HG03039 (cell line): Measurements from ENCODE around the gene SAMD5.

ENCODE experiments used
- ATAC-seq: cut with Tn5 transposase; IDR thresholded peaks from one replicate; pipeline ENCODE4 v1.9.1; 2021; ENCODE audit warnings: mild to moderate bottlenecking, moderate library complexity; ENCODE audit not compliant: unreplicated experiment

SAMD5 gene

GRCh38 chr6:147508042-147508865, at the start of gene SAMD5:
Gene SAMD5 (plus strand): TSS chr6:147508690. CDS start chr6:147508929, 239 bp downstream.
- ATAC-seq = peak; percentile 53

DNA sequence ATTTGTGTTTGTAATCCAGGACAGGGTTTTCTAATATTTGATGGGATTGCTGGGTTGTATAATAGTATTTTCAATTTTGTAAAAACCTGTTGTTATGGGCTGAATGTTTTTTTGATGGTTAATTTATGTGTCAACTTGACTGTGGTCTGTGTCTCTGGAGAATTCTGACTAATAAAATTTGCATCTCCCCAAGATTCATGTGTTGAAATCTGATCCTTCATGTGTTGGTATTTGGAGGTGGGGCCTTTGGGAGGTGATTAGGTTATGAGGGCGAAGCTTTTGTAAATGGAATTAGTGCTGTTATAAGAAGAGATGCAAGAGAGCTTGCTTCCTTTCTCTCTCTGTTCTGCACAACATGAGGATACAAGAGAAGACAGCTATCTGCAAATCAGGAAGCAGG, 48.7 kb upstream of the SAMD5 start:
- no peak for ATAC-seq

DNA sequence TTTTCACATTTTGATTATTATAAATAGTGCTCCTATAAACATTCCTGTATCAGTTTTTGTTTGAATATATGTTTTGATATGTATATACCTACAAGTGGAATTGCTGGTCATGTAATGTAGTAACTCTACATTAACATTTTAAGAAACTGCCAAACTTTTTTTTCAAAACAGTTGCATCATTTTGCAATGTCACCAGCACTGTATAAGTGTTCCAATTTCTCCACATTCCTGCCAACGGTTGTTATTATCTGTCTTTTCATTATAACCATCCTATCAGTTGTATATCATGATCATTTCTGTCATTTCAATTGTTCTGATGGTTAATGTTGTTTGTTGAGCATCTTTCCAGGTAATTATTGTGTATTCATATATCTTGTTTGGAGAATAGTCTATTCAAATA, 44.8 kb upstream of the SAMD5 start:
- no peak for ATAC-seq

- ATAC-seq = no peak
Observed at GRCh38 chr6:147467428-147467827, 41.1 kb upstream of the SAMD5 start.

DNA sequence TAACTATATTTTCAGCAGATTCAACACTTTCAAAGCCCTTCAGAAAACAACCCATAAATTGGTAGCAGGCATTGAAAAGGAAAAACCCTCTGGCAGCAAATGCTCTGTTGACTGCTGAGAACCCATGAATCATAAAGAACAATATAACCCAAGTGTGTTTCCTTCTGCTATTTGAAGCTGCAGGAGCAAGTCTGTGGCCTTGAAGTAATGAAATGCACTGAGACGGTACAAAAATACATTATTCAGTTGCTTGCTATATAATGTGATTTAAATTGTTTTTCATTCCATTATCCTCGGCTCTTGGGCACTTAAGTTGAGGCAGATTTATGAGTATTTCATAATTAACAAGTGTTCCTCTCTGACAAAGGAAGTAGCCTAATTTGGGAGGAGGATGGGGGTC, 40.6 kb upstream of the SAMD5 start:
- ATAC-seq = no peak

- no peak for ATAC-seq
Observed at GRCh38 chr6:147468634-147469033, 39.9 kb upstream of the SAMD5 start.

GRCh38 chr6:147479857-147480256, 28.6 kb upstream of the SAMD5 start:
- no peak for ATAC-seq

GRCh38 chr6:147486683-147487082, 21.8 kb upstream of the SAMD5 start:
- ATAC-seq = no peak

DNA sequence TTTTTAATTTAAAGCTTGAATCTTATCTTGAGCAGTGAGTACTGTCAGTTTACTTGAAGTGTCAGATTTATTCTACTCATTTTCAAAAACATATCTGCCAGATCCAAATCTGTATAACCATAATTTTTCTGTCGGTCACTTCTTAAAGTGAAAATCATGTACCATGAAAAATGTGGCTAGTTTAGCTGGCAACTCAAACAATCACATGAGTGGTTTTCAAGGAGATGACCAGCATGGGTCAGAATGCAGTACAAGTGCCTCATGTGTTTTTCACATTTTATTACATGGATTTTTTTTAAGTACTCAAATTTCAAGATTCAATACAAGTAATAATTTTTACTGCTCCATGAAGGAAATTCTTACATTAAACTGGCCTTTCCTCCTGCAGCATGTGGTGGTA, 11.0 kb upstream of the SAMD5 start:
- no peak for ATAC-seq

DNA sequence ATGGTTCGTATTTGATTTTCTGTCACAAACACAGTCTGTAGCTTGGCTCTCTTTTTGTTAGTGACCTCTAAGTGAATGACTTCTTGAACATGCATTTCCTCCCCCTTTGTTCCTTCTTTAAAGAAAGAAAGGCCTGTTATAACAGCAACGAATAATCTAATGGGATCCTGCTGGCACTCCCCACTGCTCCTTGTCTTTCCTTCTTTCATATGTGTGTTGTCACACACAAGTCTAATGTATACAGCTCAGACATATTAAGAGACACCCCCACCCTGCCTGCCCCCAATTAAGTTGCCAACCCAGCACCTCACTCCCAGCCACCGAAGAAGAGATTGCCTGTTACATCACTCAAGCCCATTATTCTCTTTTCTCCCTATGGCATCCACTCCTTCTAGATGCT, 4.9 kb upstream of the SAMD5 start:
- no peak for ATAC-seq

DNA sequence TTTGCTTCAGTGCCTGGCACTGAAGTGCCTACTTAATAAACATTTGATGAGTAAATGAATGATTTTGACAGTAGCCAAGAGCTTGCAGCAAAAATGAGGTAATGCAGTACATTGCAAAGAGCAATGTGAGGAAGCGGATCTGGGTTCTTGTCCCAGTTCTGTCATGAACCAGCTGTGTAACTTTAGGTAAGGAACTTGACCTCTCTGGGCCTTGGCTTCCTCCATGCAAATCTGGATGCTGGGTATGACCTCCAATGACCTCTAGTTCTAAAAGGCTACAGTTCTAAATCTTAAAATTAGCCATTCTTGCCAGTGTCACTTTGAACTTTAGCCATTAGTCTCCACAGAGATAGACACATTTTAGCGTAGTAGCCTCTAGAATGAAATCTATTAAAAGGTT, 3.6 kb upstream of the SAMD5 start:
- no peak for ATAC-seq

GRCh38 chr6:147506704-147507114, 1.8 kb upstream of the SAMD5 start:
- no peak for ATAC-seq

- ATAC-seq = no peak
Observed at GRCh38 chr6:147507162-147508041, 1.1 kb upstream of the SAMD5 start.

- ATAC-seq = no peak
Observed at GRCh38 chr6:147508866-147509608, 547 bp downstream of the SAMD5 start.

DNA sequence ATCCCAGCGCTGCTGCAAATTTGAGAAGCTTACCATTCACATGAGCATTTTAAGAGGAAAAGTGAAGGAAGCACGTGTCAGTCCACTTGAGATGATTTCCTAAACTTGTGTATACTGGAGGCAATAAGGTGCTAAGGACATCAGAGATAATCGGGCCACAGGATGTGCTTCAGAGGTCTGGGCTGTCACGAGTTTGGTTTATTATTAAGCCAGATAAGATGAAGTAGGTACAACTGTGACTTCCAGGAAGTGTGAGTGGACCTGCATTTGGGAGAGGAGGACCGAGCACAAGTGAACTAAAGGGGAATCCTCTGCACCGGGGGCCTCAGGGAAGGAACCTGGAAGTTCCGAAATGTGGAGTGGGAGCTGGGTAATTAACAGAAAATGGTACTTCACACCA, 1.4 kb downstream of the SAMD5 start:
- ATAC-seq = no peak

- ATAC-seq = no peak
Observed at GRCh38 chr6:147510929-147511590, 2.6 kb downstream of the SAMD5 start.

DNA sequence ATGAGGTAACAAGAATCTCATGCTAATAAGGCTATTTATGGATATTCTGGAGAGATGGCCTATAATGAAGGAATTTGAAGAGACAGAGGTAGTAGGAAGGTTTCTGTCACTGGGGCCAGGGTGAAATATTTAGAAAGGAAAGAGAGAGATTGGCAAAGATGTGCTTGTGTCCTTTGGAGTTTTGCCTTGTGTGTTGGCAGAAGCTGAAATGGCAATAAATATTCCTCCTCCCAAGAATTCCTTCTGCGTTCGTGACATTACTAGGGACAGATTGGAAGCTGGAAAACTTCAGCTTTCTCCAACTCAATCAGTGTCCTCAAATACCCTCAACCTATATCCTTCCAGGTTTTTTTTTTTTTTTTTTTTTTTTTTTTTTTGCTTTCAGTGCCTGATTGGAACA, 6.3 kb downstream of the SAMD5 start:
- ATAC-seq = no peak

DNA sequence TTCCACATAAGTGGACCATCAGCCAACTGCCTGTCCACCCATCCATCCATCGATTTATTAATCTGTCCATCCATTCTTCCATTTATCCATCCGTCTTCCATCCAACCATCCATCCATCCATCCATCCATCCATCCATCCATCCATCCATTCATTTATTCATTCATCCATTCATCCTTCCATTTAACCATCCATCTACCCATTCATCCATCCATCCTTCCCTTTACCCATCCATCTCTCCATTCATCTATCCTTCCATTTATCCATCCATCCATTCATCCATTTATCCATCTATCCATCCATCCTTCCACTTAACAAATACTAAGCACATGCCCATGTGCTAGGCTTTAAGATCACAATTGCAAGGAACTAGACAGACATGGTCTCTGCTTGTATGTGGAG, 6.8 kb downstream of the SAMD5 start:
- ATAC-seq = no peak

DNA sequence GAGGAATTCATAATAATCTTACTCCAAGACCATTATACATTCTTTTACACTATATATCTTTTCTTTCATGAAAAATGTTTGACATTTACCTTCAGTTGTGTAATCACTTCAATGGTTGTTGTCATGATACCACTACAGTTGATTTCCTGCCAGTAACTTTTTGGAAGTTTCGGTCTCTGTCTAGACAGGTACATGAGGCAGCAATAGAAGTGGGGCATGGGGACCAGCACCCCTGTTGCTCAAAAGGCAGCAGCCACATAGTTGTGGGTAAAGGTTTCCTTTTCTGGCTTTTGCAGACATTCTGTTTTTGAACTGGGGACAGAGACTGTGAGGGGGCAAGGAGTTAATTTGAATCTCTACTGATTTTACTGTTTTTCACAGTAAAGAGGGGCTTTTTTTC, 14.1 kb downstream of the SAMD5 start:
- ATAC-seq = no peak

- no peak for ATAC-seq
Observed at GRCh38 chr6:147525519-147526209, 17.2 kb downstream of the SAMD5 start.
